ENCODE measurements around the gene PRR23E.

The PRR23E gene

GRCh38 chr3:127235706-127236105, 42.8 kb downstream of the PRR23E start:
- DNase-seq, result no peak

- no peak for DNase-seq
These were observed 44.9 kb downstream of the PRR23E start for GRCh38 chr3:127237835-127238234.

GRCh38 chr3:127238602-127239001, 45.7 kb downstream of the PRR23E start:
- DNase-seq, result no peak

- DNase-seq, result no peak
These were observed 54.4 kb downstream of the PRR23E start for GRCh38 chr3:127247292-127247691.
